ENCODE results near the gene LACTBL1.

GRCh38 chr1:22944346-22945055 is 28.2 kb downstream of the LACTBL1 start:
- TF ChIP-seq NANOG (IDR thresholded peaks at IDR 0.05; ENCODE audit: borderline replicate concordance) (no peak), CTCF (conservative IDR thresholded peaks at IDR 0.05; ENCODE audit: low read depth in 2 of 2) (no peak)
